ENCODE measurements around the gene FGGY. TPM values are rescaled to one million over a fixed set of nuclear protein-coding genes. Genes with fewer than 3 reads are reported as not detected.

Gene FGGY
- total and polyA plus RNA-seq, 2 donors (not counting 1 experiment from before 2014, with no cell fraction given): 6.1 to 38.5 TPM

- Histone ChIP-seq H2AFZ (ENCODE audit: insufficient read depth, low read depth, low read length, poor library complexity, severe bottlenecking) (no peak overlapping the region), H3K4me3 (ENCODE audit: control extremely low read depth in 1 of 5, extremely low read depth in 1 of 5, insufficient read depth in 1 of 5, low read depth in 2 of 5, low read length in 4 of 5) (no peak overlapping the region), H3K4me2 (replicated peaks; ENCODE audit: low read depth, low read length, poor library complexity, severe bottlenecking) (no peak overlapping the region), H3K27me3 (replicated peaks in 1 of 4; ENCODE audit: control extremely low read depth in 1 of 4, control insufficient read depth in 3 of 4, insufficient read depth in 4 of 4, low read length in 3 of 4) (no peaks in the 10 kb centered on the region), H3K79me2 (ENCODE audit: control insufficient read depth, insufficient read depth, low read length) (no peaks in the 10 kb centered on the region), H3K27ac (ENCODE audit: low read length in 2 of 2) (no peak overlapping the region), H3K9me3 (ENCODE audit: control extremely low read depth in 1 of 3, control insufficient read depth in 2 of 3, insufficient read depth in 1 of 3, low read length in 2 of 3) (no peaks in the 10 kb centered on the region), H3K4me1 (ENCODE audit: control insufficient read depth in 2 of 2, insufficient read depth in 2 of 2, low read length in 2 of 2) (no peaks in the 10 kb centered on the region), H3K9ac (ENCODE audit: low read length) (no peak overlapping the region), H4K20me1 (ENCODE audit: control insufficient read depth, insufficient read depth, low read length, poor library complexity, severe bottlenecking) (no peaks in the 10 kb centered on the region), H3K36me3 (replicated peaks in 1 of 2; ENCODE audit: control extremely low read depth in 1 of 2, control insufficient read depth in 1 of 2, extremely low read depth in 1 of 2, insufficient read depth in 2 of 2, low read length in 1 of 2) (no peaks in the 10 kb centered on the region)
- H3K4me1 Mint-ChIP-seq: peaks cover 6% of the 10 kb centered on the region
- ChIA-PET CTCF (interaction anchor here (0.7 to 0.9 kb wide), 2 partner anchors 269 to 2000 kb away, joined by 3 read pairs; no protein-coding TSS in a partner anchor), POLR2A (no interaction called here)
- ATAC-seq (ENCODE audit: low read depth): no peak
- H3K27me3 Mint-ChIP-seq: no peaks in the 10 kb centered on the region
- H3K27ac Mint-ChIP-seq: no peak overlapping the region
- no peak for TF ChIP-seq CTCF (IDR thresholded peaks at IDR 0.05)
- TF ChIP-seq EZH2 (IDR thresholded peaks at IDR 0.05; ENCODE audit: borderline replicate concordance, insufficient read depth, low read depth, low read length, poor library complexity, severe bottlenecking): no peak
- WGBS (ENCODE audit: insufficient coverage): no CpG with 5 or more reads among the region's 3 CpGs
- no peak for DNase-seq
- intact Hi-C loops (cut with micrococcal nuclease): no loop called here
- H3K4me3 Mint-ChIP-seq: no peak overlapping the region
- no peaks in the 10 kb centered on the region for H3K9me3 Mint-ChIP-seq (ENCODE audit: insufficient read depth)
Observed at GRCh38 chr1:59429656-59430055, 132.8 kb downstream of the FGGY start.

- TF ChIP-seq CTCF (IDR thresholded peaks at IDR 0.05): no peak
- no peak for TF ChIP-seq EZH2 (IDR thresholded peaks at IDR 0.05; ENCODE audit: borderline replicate concordance, insufficient read depth, low read depth, low read length, poor library complexity, severe bottlenecking)
- ChIA-PET CTCF (no interaction called here), POLR2A (no interaction called here)
- H3K4me2 ChIP-seq (replicated peaks; ENCODE audit: low read depth, low read length, poor library complexity, severe bottlenecking): no peak overlapping the region
- no peak overlapping the region for H3K27ac ChIP-seq (ENCODE audit: low read length in 2 of 2)
- no peaks in the 10 kb centered on the region for H3K9me3 ChIP-seq (ENCODE audit: control extremely low read depth in 1 of 3, control insufficient read depth in 2 of 3, insufficient read depth in 1 of 3, low read length in 2 of 3)
- intact Hi-C loops (cut with micrococcal nuclease): no loop called here
- H3K4me3 Mint-ChIP-seq: no peak overlapping the region
- no peak overlapping the region for H2AFZ ChIP-seq (ENCODE audit: insufficient read depth, low read depth, low read length, poor library complexity, severe bottlenecking)
- H4K20me1 ChIP-seq (ENCODE audit: control insufficient read depth, insufficient read depth, low read length, poor library complexity, severe bottlenecking): no peaks in the 10 kb centered on the region
- no peak overlapping the region for H3K27ac Mint-ChIP-seq
- H3K4me1 Mint-ChIP-seq: peaks cover 6% of the 10 kb centered on the region
- DNase-seq (no peak), ATAC-seq (ENCODE audit: low read depth) (no peak)
- no peaks in the 10 kb centered on the region for H3K79me2 ChIP-seq (ENCODE audit: control insufficient read depth, insufficient read depth, low read length)
- no peaks in the 10 kb centered on the region for H3K9me3 Mint-ChIP-seq (ENCODE audit: insufficient read depth)
- WGBS (ENCODE audit: insufficient coverage): 100% methylated on average over 1 of the region's 3 CpGs
- no peaks in the 10 kb centered on the region for H3K36me3 ChIP-seq (replicated peaks in 1 of 2; ENCODE audit: control extremely low read depth in 1 of 2, control insufficient read depth in 1 of 2, extremely low read depth in 1 of 2, insufficient read depth in 2 of 2, low read length in 1 of 2)
- H3K9ac ChIP-seq (ENCODE audit: low read length): no peak overlapping the region
- no peaks in the 10 kb centered on the region for H3K27me3 ChIP-seq (replicated peaks in 1 of 4; ENCODE audit: control extremely low read depth in 1 of 4, control insufficient read depth in 3 of 4, insufficient read depth in 4 of 4, low read length in 3 of 4)
- no peak overlapping the region for H3K4me3 ChIP-seq (ENCODE audit: control extremely low read depth in 1 of 5, extremely low read depth in 1 of 5, insufficient read depth in 1 of 5, low read depth in 2 of 5, low read length in 4 of 5)
- no peaks in the 10 kb centered on the region for H3K27me3 Mint-ChIP-seq
- no peaks in the 10 kb centered on the region for H3K4me1 ChIP-seq (ENCODE audit: control insufficient read depth in 2 of 2, insufficient read depth in 2 of 2, low read length in 2 of 2)
Observed at GRCh38 chr1:59431566-59432294, 134.8 kb downstream of the FGGY start.
